OCI-LY3 (cell line): Measurements from ENCODE around the gene FHIP2A.

Source experiments
- CTCF ChIP-seq: fragments of 200-600, 300-600 bp; sonication (generic); IDR thresholded peaks from 2 replicates; pipeline ENCODE4 v1.5.1; 2014; ENCODE audit warnings: antibody characterized with exemption, low read length, low read depth
- EZH2phosphoT487 ChIP-seq: fragments of 200-600 bp; shearing (Covaris generic); IDR thresholded peaks from 2 replicates; pipeline ENCODE4 v1.6.1; 2018; ENCODE audit warnings: antibody characterized with exemption, mixed run types, low read depth

GRCh38 chr10:114802177-114802576 lies 19.4 kb upstream of the FHIP2A start:
- TF ChIP-seq CTCF: no peak
- TF ChIP-seq EZH2phosphoT487: no peak
